DMS79 (cell line): ENCODE measurements around the gene RPL37.
"Not testable (repeated sequence)": the region's sequence is repeated elsewhere in the genome, so short reads cannot be mapped to it uniquely, and the experiment has no call there.

Source experiments
- DNase-seq: peaks from one replicate; lab custom pipeline; 2025; lab: John Stamatoyannopoulos, UW

The RPL37 gene

DNA sequence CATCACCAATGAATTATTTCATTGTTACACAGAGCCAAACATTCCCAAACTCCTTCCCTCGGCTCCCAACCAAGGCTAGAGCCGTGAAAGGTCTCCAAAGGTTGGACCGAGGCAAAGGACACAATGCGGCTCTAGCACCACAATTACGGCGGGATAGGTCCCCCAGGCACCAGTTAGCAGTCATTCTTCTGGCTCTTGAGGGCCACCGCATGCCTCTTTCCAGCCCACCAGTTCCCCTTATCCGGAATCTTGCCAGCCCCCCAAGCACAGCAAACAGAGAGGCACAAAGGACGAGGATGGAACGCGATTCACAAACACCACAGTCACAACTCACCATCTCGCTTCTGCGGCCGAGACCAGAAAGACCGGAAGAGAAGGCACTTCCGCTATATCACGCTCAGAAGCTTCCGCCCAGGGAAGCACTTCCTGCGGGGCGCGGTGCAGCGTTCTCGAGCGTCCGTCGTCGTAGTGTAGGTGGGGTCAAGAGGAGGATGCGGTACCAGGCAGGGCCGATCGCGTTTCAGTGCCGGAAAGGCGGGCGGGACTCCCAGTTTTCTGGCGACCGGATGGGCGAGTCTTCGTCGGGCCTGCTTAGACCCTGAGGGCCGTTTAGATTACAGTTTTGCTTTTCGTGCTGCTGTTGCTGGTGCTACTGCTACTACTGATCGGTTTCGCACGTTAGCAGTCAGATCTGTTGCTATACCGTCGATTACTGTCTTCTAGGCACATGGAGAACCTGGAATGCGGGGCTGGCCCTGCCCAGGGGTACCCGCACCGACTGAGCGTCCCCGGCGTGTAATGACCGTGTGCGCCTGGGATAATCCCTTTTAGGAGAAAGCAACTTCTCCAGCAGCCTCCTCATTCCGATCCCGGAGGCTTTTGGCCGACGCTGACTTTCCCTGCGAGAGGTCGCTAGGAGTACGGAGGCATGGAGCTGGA is at the start of gene RPL37:
Gene RPL37 (minus strand): TSS at position 374 of the 939 bp plus-strand sequence. CDS start 37 bp downstream, at position 337.
- DNase-seq, result peak; percentile 83

DNA sequence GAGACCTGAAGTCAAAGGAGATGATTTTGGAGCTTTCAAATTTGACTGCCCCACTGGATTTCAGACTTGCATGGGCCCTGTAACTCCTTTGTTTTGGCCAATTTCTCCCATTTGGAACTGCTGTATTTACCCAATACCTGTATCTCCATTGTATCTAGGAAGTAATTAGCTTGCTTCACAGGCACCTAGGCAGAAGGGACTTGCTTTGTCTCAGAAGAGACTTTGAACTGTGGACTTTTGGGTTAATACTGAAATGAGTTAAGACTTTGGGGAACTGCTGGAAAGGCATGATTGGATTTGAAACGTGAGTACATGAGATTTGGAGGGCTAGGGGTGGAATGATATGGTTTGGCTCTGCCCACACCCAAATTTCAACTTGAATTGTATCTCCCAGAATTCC is 48.0 kb upstream of the RPL37 start:
- not testable (repeated sequence) for DNase-seq

DNA sequence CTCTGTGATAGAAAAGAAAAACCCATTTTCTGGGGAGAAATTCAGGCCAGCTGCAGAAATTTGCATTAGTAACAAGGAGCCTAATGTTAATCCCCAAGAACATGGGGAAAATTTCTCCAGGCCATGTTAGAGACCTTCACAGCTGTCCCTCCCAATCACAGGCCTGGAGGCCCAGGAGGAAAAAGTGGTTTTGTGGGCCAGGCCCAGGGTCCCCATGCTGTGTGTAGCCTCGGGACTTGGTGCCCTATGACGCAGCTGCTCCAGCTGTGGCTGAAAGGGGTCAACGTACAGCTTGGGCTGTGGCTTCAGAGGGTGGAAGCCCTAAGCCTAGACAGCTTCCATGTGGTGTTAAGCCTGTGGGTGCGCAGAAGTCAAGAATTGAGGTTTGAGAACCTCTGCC is 47.3 kb upstream of the RPL37 start:
- no peak for DNase-seq

DNA sequence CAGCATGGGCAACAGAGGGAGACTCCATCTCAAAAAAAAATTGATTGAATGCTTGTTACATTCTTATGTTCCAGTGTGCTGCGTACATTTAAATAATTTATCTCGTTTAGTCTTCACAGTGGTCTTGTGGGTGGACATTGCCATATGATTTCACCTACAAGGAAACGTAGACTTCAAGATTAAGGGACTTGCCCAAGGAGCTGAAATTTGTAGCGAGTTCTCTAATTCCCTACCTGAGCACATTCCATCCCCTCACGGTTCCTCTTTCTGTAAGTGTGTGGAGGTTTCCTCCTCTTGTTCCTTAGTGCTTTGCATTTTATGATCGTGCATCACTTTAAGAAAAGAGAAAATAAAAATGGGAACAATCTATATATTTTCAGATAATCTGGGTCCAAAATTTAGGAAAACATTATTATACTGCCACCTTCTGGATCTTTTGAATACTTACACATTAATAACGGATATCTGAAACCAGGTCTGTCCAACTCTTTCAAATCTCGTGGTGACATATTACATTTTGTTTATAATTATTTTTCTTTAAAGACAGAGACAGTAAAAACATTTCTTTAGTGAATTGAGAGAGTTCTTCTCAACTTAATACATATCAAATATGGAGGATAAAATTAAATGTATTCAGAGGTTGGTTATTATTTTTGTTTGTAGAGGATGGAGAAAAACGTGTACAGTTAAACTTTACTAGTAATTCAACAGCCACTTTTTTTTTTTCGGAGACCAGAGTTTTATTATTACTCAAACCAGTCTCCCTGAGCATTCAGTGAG is 44.3 kb upstream of the RPL37 start:
- no peak for DNase-seq

DNA sequence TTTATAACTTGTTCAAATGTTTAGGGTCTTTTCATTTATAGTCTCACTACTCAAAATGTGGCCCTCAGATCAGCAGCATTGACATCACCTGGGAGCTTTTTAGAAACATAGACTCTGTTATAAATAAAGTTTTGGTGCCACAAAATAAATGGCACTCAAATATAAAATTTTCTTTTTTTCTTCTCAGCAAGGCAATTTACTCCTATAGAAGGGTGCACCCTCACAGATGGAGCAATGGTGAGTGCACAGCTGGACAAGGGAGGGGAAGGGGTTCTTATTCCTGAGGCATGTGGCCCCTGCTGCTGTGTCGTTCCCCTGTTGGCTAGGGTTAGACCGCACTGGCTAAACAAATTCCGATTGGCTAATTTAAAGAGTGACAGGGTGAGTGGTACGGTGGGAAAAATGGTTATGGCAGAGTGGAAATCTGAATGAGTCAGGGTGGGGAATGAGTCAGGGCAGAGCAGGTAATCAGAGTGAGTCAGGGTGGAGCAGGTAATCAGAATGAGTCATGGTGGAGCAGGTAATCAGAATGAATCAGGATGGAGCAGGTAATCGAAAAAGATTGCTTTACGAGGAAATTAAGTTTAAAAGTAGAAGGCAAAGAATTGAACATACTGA is 42.5 kb upstream of the RPL37 start:
- no peak for DNase-seq

DNA sequence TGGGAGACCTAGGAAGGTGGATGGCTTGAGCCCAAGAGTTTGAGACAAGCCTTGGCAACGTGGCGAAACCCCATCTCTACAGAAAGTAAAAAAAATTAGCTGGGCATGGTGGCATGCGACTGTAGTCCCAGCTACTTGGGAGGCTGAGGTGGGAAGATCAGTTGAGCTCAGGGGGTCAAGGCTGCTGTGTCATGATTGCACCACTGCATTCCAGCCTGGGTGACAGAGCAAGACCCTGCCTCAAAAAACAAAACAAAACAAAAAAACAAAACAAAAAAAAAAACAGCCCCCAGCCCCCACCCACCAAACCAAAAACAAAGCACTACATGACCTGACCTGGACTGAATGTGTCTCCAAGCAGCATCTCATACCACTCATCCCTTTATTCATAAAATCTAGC is 40.9 kb upstream of the RPL37 start:
- DNase-seq, result no peak

DNA sequence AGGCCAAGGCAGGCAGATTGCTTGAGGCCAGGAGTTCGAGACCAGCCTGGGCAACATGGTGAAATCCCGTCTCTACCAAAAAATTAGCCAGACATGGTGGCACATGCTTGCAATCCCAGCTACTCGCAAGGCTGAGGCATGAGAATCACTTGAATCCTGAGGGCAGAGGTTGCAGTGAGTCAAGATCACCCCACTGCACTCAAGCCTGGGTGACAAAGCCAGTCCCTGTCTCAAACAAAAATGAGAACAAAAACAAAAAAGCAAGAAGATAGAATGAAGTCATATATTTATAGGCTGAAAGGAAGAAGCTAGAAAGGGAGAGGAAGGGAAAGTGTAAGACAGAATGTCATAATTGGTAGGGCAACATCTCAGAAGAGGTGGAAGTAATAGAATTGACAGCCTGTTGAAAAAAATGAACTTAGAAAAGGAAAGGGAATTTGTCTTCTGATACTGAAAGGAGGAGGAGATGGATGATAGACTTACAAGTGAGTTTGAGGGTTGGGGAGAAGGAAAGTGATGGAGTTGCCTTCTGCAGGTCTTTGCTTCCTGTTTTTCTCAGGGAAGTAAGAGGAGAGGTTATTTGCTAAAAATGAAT is 38.4 kb upstream of the RPL37 start:
- DNase-seq, result no peak

DNA sequence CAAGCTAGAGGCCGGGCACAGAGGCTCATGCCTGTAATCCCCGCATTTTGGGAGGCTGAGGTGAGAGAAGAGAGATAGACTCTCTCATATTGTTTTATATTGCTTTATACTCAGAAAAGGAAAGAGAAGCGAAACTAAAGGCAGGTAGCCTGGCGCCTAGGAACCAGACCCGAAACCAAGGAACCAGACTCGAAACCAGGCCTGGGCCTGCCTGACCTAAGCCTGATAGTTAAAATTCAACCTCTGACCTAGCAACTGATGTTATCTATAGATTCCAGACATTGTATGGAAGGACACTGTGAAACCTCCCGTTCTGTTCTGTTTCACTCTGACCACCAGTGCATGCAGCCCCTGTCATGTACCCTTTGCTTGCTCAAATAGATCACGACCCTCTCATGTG is 37.2 kb upstream of the RPL37 start:
- not testable (repeated sequence) for DNase-seq

DNA sequence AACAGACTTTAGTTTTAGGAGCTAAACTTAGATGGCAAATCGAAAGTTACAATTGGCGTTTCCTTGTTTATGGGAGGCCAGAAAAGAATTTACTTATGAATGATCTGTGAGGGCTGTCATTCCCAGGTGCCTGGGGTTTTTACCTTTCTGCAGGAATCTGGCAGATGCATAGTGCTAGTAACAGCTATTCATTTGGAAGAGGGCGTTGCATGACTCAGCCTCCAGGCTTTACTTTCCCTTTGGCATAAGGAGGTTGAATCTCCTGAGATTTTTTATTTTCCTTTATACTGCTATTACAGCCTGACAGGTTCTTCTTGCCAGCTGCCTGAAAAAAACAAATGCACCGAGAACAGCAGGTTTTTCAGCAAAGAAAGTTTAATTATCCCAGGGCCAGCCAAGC is 36.2 kb upstream of the RPL37 start:
- DNase-seq, result no peak

DNA sequence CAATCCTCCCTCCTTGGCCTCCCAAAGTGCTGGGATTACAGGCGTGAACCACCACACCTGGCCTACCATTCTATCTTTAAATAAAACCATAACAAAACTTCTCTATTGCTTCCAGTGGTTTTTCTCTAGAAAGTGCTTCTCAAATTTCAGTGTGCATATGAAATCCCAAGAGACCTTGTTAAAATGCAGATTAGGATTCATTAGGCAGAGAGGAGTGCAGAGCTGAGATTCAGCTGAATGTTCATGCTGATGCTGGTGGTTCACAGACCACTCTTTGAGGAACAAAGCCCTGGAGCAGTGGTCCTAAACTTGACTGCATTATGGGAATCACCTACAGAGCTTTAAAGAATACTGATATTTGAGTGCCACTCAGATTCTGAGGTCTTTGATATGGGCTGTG is 34.4 kb upstream of the RPL37 start:
- no peak for DNase-seq

DNA sequence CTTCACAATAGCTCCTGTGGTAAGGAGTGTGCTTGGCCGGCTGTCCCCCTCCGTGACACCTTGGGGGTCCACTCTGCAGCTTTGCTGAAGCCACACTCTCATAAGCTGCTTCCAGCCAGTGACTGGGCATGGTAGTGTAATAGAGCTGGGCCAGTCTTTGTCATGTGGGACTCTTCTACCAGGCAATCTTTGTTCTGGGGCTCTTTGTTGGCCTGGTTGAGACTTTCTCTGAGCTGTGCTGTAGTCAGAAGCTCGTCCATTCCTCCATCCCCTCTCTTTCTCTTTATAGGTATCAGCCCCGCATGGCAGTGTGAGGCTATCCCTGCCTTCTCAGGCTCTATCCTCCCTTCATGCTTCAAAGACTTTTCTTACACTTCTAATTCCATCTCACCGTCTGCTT is 31.8 kb upstream of the RPL37 start:
- DNase-seq, result no peak

DNA sequence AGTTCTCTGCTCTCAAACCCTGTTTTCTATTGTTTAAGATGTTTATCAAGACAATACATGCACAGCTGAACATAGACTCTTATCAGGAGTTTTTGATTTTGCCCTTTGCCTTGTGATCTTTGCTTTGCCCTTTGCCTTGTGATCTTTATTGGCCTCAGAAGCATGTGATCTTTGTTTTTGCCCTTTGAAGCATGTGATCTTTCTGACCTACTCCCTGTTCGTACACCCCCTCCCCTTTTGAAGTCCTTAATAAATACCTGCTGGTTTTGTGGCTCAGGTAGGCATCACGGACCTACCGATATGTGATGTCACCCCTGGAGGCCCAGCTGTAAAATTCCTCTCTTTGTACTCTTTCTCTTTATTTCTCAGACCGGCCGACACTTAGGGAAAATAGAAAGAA is 30.0 kb upstream of the RPL37 start:
- DNase-seq, result not testable (repeated sequence)

DNA sequence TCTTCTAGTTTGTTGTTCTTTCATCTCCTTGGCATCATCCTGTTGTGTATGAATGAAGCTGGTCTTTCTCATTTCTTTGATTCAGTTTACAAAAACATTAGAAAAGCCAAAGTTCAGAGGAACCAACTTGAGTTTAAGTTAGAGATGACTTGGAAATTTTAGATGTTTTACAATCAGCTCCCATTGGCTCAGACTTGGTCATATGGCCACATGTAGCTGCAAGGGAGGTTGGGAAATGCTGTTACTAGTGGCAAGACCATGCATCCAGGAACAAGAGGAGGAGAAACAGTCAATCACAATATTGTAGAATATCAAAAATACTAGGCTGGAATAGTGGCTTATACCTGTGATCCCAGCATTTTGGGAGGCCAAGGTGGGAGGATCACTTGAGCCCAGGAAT is 25.7 kb upstream of the RPL37 start:
- DNase-seq, result no peak

DNA sequence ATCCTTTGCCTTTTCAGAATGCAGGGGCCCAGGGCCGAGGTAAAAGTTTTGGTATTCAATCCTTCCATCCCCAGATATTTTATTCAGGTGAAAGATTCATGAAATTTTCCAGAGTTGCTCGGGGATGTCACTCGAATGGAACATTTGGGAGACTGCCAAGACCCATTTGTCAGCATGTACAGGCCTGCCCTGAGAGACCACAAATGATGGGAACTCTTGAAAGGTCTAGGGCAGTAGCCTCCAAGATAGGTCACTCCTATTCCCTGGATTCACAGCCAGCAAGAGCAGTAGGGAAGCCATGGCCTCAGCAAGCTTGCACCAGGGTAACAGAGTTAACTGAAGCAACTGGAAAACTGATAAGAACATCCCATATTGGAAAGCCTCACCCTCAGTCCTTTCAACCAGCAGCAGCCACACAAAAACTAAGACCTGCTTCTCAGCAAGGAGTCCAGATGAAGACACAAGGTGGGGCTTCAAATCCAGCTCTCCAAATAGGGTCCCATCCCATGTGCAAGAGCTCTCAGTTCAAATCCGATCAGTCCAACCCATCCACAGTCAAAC is 18.7 kb upstream of the RPL37 start:
- DNase-seq, result peak; percentile 41

DNA sequence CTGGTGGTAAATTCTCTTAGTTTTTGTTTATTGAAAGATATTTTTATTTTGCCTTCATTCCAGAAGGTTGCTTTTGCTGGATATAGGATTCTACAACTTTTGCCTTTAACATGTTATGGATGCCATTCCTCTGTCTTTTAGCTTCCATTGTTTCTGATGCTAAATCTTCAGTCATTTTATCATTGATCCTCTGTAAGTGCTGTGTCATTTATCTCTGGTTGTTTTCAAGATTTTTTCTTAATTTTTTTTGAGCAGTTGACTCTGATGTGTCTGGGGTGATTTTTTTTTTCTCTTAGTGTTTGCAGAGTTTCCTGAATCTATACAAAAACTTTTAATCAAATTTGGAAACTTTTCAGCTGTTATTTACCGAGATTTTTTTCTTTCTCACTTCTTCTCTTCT is 12.5 kb upstream of the RPL37 start:
- no peak for DNase-seq

DNA sequence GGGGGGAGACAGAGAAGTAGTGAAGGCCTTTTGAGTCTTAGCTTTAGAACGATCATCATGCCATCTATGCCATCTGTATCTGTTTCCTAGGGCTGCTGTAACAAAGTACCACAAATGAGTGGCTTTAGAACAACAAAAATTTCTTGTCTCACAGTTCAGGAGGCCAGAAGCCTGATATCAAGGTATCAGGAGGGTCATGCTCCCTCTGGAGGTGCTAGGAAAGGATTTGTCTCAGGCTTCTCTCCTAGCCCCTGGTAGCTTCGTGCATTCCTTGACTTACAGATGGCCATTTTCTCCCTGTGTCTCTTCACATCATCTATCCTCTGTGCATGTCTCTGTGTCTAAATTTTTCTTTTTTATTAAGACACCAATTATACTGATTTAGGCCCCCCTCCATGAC is 11.3 kb upstream of the RPL37 start:
- DNase-seq, result no peak

DNA sequence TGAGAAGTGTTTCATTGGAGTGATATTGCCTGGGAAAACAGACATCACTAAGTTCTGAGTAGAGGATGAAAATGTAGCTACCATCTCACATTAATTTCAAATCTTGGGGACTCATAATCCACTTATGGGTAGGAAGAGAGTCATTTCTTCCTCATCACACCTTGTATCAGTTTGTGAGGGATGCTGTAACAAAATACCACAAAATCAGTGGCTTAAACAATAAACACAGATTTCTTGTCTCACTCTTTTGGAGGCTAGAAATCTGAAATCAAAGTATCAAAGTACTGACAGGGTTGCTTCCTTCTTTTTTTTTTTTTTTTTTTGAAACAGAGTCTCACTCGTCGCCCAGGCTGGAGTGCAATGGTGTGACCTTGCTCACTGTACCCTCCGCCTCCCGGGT is 9.5 kb upstream of the RPL37 start:
- DNase-seq, result no peak

DNA sequence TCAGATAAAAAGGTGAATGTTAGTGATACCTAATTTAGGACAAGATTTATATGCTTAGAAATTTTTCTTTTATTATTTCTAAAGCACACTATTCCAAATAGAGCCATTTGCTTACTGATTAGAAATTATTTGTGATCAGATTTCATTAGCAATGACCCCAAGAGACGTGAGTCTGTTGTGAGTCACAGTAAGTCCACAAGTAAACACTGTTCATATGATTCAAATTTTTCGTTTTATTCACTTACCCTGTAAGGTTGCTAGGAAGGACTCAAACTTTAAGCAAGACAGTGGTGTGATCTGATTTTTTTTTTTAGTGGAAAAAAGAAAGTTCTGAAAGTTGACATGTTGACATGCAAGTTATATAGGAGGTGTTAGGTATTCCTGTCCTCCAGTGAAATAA is 7.3 kb upstream of the RPL37 start:
- DNase-seq, result no peak

DNA sequence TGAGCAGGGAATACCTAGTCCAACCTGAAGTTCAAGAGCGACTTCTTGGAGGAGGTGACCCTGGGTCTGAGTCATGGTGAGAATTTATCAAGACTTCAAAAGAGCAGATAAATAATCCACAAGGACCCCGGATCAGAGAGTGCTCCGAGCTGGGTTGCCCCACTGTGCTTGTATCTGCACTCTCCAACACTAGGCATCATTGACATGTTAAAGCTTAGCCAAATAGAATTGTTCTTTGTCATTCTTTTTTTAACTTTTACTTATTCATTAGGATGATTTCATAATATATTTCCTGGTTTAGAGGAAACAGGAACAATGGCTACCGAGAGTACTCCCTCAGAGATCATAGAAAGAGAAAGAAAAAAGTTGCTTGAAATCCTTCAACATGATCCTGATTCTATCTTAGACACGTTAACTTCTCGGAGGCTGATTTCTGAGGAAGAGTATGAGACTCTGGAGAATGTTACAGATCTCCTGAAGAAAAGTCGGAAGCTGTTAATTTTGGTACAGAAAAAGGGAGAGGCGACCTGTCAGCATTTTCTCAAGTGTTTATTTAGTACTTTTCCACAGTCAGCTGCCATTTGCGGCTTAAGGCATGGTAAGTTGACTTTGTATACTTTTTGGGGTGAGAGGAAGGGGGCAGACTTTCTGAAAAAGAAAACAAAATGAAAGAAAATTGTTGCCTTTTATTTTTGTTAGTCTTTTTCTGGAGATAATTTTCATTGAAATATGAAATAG is 6.2 kb upstream of the RPL37 start, which contains the start of gene CARD6:
Gene CARD6 (plus strand): TSS at position 300 of the 738 bp plus-strand sequence. CDS start 16 bp downstream, at position 316.
- DNase-seq, result peak; percentile 2

DNA sequence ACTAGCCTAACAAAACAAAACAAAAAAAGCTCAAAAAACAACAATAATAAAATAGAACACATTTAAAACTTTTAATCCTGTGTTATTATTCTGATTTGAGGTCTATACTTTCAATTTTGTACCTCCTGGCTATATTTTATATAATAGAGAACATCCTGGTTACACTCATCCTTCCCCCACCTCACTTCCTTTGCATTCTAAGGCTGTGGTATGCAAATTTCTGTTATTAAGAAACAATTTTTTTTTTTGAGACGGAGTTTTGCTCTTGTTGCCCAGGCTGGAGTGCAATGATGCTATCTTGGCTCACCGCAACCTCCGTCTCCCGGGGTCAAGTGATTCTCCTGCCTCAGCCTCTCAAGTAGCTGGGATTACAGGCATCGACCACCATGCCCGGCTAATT is 3.1 kb upstream of the RPL37 start:
- DNase-seq, result no peak

DNA sequence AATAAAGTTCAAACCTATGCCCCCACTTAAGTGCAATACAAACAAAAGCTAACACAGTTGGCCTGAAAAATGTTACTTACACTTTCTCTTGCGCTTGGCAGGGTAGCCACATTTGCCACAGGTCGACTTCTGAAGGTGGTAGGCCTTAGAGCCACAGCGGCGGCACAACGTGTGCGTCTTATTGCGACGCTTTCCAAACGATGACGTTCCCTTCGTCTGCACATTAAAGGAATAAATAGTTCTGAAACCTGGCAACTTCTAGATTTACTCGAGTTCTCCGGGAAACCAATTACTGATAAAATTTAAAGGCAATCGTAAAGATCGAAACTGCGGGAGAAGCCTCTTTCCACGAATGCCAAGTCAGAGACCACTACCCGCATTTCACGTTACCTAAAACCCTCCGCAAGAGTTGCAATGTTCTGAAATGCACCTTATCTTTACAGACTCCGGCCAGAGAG is 602 bp downstream of the RPL37 start:
- DNase-seq, result no peak
